Testis (tissue), 2 donors: ENCODE measurements around the gene TBC1D1.

ENCODE experiments used
- CTCF ChIP-seq, 3 experiments: fragments of 450-650 bp in 2 of 3; fragments of 200-600 bp in 1 of 3; sonication (generic) in 1 of 3; IDR thresholded peaks; one replicate each; pipeline ENCODE4 v1.5.1; 2016 to 2019; ENCODE audit warnings: antibody characterized with exemption in 3 of 3, mild to moderate bottlenecking in 2 of 3, moderate library complexity in 1 of 3
- POLR2A ChIP-seq: fragments of 450-650 bp; IDR thresholded peaks from one replicate; pipeline ENCODE4 v1.6.1; 2017; ENCODE audit warnings: antibody characterized with exemption, mild to moderate bottlenecking, moderate library complexity

- TF ChIP-seq POLR2A, result no peak
- no peak for TF ChIP-seq CTCF (IDR thresholded peaks at IDR 0.05)
These were observed 89.4 kb downstream of the TBC1D1 start for GRCh38 chr4:37980246-37980645.
